ENCODE results near the gene PPP4R2. TPM values are rescaled to one million over a fixed set of nuclear protein-coding genes. Genes with fewer than 3 reads are reported as not detected.

Gene PPP4R2
- total RNA-seq, 3 donors from 2014 or later (not counting 1 experiment from before 2014, with no cell fraction given): 50.4 to 72.8 (median 60.1) TPM

DNA sequence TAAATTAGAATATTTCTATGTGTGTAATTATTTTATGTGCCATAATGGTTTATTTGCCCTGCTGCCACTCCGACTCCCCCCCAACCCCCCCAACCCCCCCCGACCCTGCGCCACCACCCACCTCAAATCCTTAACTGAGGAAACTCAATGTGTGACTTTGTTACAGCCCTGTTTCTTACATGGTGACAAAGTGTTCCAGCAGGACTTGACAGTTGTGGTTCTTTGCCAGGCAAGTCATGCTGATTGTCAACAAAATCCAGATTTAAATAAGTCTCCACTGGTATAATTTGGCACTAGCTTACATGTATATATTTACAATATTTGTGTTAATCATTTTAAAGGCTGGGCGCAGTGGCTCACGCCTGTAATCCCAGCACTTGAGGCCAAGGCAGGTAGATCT, 72.6 kb downstream of the PPP4R2 start:
- Mint-ChIP-seq H3K36me3 (peaks cover 14% of the 10 kb centered on the region), H3K4me3 (no peak overlapping the region), H3K4me1 (peaks cover 26 to 33% of the 10 kb centered on the region in 2 donors), H3K27ac (no peak overlapping the region), H3K9me3 (no peaks in the 10 kb centered on the region), H3K27me3 (ENCODE audit: low read depth in 2 of 2) (no peaks in the 10 kb centered on the region)
- peaks cover 18% of the 10 kb centered on the region for H3K36me3 ChIP-seq (ENCODE audit: control insufficient read depth, insufficient read depth, low read length)
- H3K4me3 ChIP-seq (ENCODE audit: low read length): no peak overlapping the region
- H3K4me1 ChIP-seq (ENCODE audit: control insufficient read depth, insufficient read depth, low read length): peaks cover 13% of the 10 kb centered on the region
- DNase-seq (no peak), ATAC-seq (no peak)
- no peak overlapping the region for H3K27ac ChIP-seq (ENCODE audit: low read length)
- no peaks in the 10 kb centered on the region for H3K27me3 ChIP-seq (ENCODE audit: control insufficient read depth, insufficient read depth, low read length)
- TF ChIP-seq, protein P1, sequence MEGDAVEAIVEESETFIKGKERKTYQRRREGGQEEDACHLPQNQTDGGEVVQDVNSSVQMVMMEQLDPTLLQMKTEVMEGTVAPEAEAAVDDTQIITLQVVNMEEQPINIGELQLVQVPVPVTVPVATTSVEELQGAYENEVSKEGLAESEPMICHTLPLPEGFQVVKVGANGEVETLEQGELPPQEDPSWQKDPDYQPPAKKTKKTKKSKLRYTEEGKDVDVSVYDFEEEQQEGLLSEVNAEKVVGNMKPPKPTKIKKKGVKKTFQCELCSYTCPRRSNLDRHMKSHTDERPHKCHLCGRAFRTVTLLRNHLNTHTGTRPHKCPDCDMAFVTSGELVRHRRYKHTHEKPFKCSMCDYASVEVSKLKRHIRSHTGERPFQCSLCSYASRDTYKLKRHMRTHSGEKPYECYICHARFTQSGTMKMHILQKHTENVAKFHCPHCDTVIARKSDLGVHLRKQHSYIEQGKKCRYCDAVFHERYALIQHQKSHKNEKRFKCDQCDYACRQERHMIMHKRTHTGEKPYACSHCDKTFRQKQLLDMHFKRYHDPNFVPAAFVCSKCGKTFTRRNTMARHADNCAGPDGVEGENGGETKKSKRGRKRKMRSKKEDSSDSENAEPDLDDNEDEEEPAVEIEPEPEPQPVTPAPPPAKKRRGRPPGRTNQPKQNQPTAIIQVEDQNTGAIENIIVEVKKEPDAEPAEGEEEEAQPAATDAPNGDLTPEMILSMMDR (IDR thresholded peaks at IDR 0.05): no peak
- H3K9me3 ChIP-seq (ENCODE audit: control insufficient read depth, insufficient read depth, low read length): no peaks in the 10 kb centered on the region
- WGBS (ENCODE audit: insufficient coverage): 88% methylated on average over 2 of the region's 5 CpGs
- intact Hi-C loops (cut with micrococcal nuclease): no loop called here

DNA sequence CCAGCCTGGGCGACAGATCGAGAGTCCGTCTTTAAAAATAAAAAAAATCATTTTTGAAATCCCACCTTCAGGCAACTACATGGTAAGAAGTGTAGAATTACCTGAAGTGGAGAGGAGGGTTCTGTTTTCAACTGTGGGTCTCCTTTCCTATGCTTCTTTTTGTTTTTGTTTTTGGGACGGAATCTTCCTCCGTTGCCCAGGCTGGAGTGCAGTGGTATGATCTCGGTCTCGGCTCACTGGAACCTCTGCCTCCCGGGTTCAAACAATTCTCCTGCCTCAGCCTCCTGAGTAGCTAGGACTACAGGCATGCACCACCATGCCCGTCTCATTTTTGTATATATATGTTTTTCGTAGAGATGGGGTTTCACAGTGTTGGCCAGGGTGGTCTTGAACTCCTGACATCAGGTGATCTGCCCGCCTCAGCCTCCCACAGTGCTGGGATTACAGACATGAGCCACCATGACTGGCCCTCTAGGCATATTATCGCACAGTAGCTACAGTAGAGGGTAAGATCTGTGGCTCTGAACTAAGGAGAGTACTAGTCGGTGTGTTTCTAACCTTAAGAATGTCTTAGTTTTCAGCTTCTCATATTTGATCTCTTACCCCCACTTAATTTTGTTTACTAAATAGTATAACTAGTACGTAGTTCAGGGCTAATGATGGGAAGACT, 73.3 kb downstream of the PPP4R2 start:
- TF ChIP-seq, protein P1 (IDR thresholded peaks at IDR 0.05): no peak
- H3K4me3 Mint-ChIP-seq: no peak overlapping the region
- H3K4me1 ChIP-seq (ENCODE audit: control insufficient read depth, insufficient read depth, low read length): peaks cover 18% of the 10 kb centered on the region
- ATAC-seq (no peak), DNase-seq (no peak)
- H3K27ac ChIP-seq (ENCODE audit: low read length): no peak overlapping the region
- peaks cover 12% of the 10 kb centered on the region for H3K36me3 ChIP-seq (ENCODE audit: control insufficient read depth, insufficient read depth, low read length)
- intact Hi-C loops (cut with micrococcal nuclease): no loop called here
- peaks cover 6% of the 10 kb centered on the region for H3K36me3 Mint-ChIP-seq
- H3K9me3 ChIP-seq (ENCODE audit: control insufficient read depth, insufficient read depth, low read length): no peaks in the 10 kb centered on the region
- H3K4me1 Mint-ChIP-seq: peaks cover 33 to 40% of the 10 kb centered on the region in 2 donors
- H3K27me3 Mint-ChIP-seq (ENCODE audit: low read depth in 2 of 2): no peaks in the 10 kb centered on the region
- H3K9me3 Mint-ChIP-seq: no peaks in the 10 kb centered on the region
- H3K27ac Mint-ChIP-seq: no peak overlapping the region
- H3K27me3 ChIP-seq (ENCODE audit: control insufficient read depth, insufficient read depth, low read length): no peaks in the 10 kb centered on the region
- WGBS (ENCODE audit: insufficient coverage): 95% methylated on average over 9 of the region's 14 CpGs
- no peak overlapping the region for H3K4me3 ChIP-seq (ENCODE audit: low read length)

DNA sequence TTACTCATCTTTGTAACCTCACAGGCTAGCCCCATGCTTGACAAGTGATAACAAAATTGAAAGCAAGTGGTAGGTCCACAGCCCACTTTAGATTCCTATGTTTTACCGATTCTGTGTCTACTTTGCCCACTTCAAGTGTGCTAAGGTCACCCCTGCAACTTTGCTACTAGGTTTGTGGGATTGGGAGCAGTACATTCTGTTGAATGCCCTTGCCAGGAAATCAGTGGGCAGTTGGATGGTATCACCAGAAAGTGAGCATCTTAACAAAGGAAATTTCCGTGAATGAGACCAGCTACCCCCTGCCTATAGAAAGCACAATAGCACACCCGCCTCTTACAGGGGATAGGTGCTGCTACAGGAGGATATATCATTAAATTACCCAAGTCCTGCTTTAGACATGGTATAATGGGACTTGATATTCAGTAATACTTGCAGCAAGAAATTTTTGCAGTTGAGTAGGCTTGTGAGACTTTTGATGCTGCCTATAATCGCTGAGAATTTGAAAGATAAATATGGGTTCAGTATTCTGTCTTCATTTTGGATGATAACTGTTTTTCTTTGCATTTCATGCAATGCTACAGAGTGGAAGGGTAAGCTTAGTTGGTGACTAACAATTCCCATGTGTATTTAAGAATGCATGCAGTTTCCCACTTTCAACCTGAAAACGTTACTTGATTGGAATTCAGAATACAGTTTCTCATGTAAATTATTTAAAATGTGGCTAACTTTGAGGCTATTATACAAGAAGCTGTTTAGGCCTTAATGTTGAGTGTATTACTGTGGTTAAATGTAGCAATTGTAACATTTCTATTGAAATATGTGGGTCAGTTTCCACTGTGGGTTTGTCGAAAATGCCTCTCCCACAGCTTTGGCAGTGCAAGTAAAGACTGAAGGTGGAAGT, 74.3 kb downstream of the PPP4R2 start:
- Mint-ChIP-seq H3K27me3 (ENCODE audit: low read depth in 2 of 2) (no peaks in the 10 kb centered on the region), H3K4me1 (peaks cover 36 to 43% of the 10 kb centered on the region in 2 donors), H3K36me3 (no peaks in the 10 kb centered on the region), H3K9me3 (no peaks in the 10 kb centered on the region), H3K4me3 (no peak overlapping the region), H3K27ac (peak overlapping the region; percentile 16 to 51)
- no peak for ATAC-seq
- Histone ChIP-seq H3K9me3 (ENCODE audit: control insufficient read depth, insufficient read depth, low read length) (no peaks in the 10 kb centered on the region), H3K36me3 (ENCODE audit: control insufficient read depth, insufficient read depth, low read length) (peaks cover 6% of the 10 kb centered on the region), H3K4me3 (ENCODE audit: low read length) (no peak overlapping the region), H3K27me3 (ENCODE audit: control insufficient read depth, insufficient read depth, low read length) (no peaks in the 10 kb centered on the region), H3K4me1 (ENCODE audit: control insufficient read depth, insufficient read depth, low read length) (peaks cover 18% of the 10 kb centered on the region), H3K27ac (ENCODE audit: low read length) (no peak overlapping the region)
- TF ChIP-seq, protein P1 (IDR thresholded peaks at IDR 0.05): no peak
- intact Hi-C loops (cut with micrococcal nuclease): no loop called here
- no peak for DNase-seq
- 59% methylated on average over 3 of the region's 6 CpGs for WGBS (ENCODE audit: insufficient coverage)

All from natural killer cell (primary cell).